ENCODE data around the gene PTPRK. TPM values are rescaled to one million over a fixed set of nuclear protein-coding genes. Genes with fewer than 3 reads are reported as not detected.

Gene PTPRK
- polyA plus RNA-seq, 4 donors, result 29.1 to 58.6 (median 50.2) TPM

GRCh38 chr6:128161839-128162238 is 358.6 kb downstream of the PTPRK start:
- no peak for DNase-seq (ENCODE audit: low read depth in 4 of 4, low spot score in 3 of 4)

- DNase-seq (ENCODE audit: low read depth in 4 of 4, low spot score in 3 of 4), result no peak
These were observed 359.1 kb downstream of the PTPRK start for GRCh38 chr6:128161263-128161662.

- no peak for DNase-seq (ENCODE audit: low read depth in 4 of 4, low spot score in 3 of 4)
These were observed 361.9 kb downstream of the PTPRK start for GRCh38 chr6:128158496-128158895.

- no peak for DNase-seq (ENCODE audit: low read depth in 4 of 4, low spot score in 3 of 4)
These were observed 363.9 kb downstream of the PTPRK start for GRCh38 chr6:128156321-128157111.

GRCh38 chr6:128155826-128156225 is 364.6 kb downstream of the PTPRK start:
- no peak for DNase-seq (ENCODE audit: low read depth in 4 of 4, low spot score in 3 of 4)

- no peak for DNase-seq (ENCODE audit: low read depth in 4 of 4, low spot score in 3 of 4)
These were observed 367.8 kb downstream of the PTPRK start for GRCh38 chr6:128152551-128152950.

GRCh38 chr6:128150376-128150775 is 370.0 kb downstream of the PTPRK start:
- no peak for DNase-seq (ENCODE audit: low read depth in 4 of 4, low spot score in 3 of 4)

GRCh38 chr6:128149796-128150195 is 370.6 kb downstream of the PTPRK start:
- DNase-seq (ENCODE audit: low read depth in 4 of 4, low spot score in 3 of 4), result no peak

GRCh38 chr6:128144320-128144719 is 376.1 kb downstream of the PTPRK start:
- DNase-seq (ENCODE audit: low read depth in 4 of 4, low spot score in 3 of 4), result no peak

- no peak for DNase-seq (ENCODE audit: low read depth in 4 of 4, low spot score in 3 of 4)
These were observed 378.5 kb downstream of the PTPRK start for GRCh38 chr6:128141932-128142331.

- no peak for DNase-seq (ENCODE audit: low read depth in 4 of 4, low spot score in 3 of 4)
These were observed 380.9 kb downstream of the PTPRK start for GRCh38 chr6:128139519-128139918.

GRCh38 chr6:128138694-128139093 is 381.7 kb downstream of the PTPRK start:
- DNase-seq (ENCODE audit: low read depth in 4 of 4, low spot score in 3 of 4), result no peak

- no peak for DNase-seq (ENCODE audit: low read depth in 4 of 4, low spot score in 3 of 4)
These were observed 385.1 kb downstream of the PTPRK start for GRCh38 chr6:128135325-128135724.

- DNase-seq (ENCODE audit: low read depth in 4 of 4, low spot score in 3 of 4), result no peak
These were observed 388.8 kb downstream of the PTPRK start for GRCh38 chr6:128131566-128131965.

- no peak for DNase-seq (ENCODE audit: low read depth in 4 of 4, low spot score in 3 of 4)
These were observed 389.4 kb downstream of the PTPRK start for GRCh38 chr6:128131036-128131435.

GRCh38 chr6:128129679-128130078 is 390.7 kb downstream of the PTPRK start:
- DNase-seq (ENCODE audit: low read depth in 4 of 4, low spot score in 3 of 4), result no peak

GRCh38 chr6:128127650-128128049 is 392.7 kb downstream of the PTPRK start:
- DNase-seq (ENCODE audit: low read depth in 4 of 4, low spot score in 3 of 4), result no peak

- no peak for DNase-seq (ENCODE audit: low read depth in 4 of 4, low spot score in 3 of 4)
These were observed 395.7 kb downstream of the PTPRK start for GRCh38 chr6:128124713-128125112.

- no peak for DNase-seq (ENCODE audit: low read depth in 4 of 4, low spot score in 3 of 4)
These were observed 398.8 kb downstream of the PTPRK start for GRCh38 chr6:128121610-128122009.

GRCh38 chr6:128121190-128121589 is 399.2 kb downstream of the PTPRK start:
- DNase-seq (ENCODE audit: low read depth in 4 of 4, low spot score in 3 of 4), result no peak

- no peak for DNase-seq (ENCODE audit: low read depth in 4 of 4, low spot score in 3 of 4)
These were observed 402.0 kb downstream of the PTPRK start for GRCh38 chr6:128118401-128118800.

- no peak for DNase-seq (ENCODE audit: low read depth in 4 of 4, low spot score in 3 of 4)
These were observed 402.5 kb downstream of the PTPRK start for GRCh38 chr6:128117916-128118315.

GRCh38 chr6:128114164-128114563 is 406.2 kb downstream of the PTPRK start:
- no peak for DNase-seq (ENCODE audit: low read depth in 4 of 4, low spot score in 3 of 4)

Measured in left renal pelvis (tissue), 4 donors.